Neuronal stem cell (in vitro differentiated cells): ENCODE measurements around the gene ELAVL1.

Experiments used
- DNase-seq: peaks from one replicate; pipeline ENCODE4 v3.0.0-alpha.2; 2013; ENCODE audit warnings: low spot score
- H2AFZ ChIP-seq: one replicate; pipeline ENCODE4 v1.6.1; 2013; ENCODE audit warnings: mild to moderate bottlenecking, low read length, inconsistent platforms
- H2AK5ac ChIP-seq: 2 replicates; pipeline ENCODE4 v1.6.1; 2013; ENCODE audit warnings: low read depth, mild to moderate bottlenecking, inconsistent platforms, low read length, moderate library complexity, mixed read lengths
- H2BK120ac ChIP-seq: 2 replicates; pipeline ENCODE4 v1.6.1; 2013; ENCODE audit warnings: low read depth, mild to moderate bottlenecking, inconsistent platforms, low read length, moderate library complexity, mixed read lengths
- H2BK12ac ChIP-seq: one replicate; pipeline ENCODE4 v1.6.1; 2013; ENCODE audit warnings: low read length, inconsistent platforms
- H2BK15ac ChIP-seq: 2 replicates; pipeline ENCODE4 v1.6.1; 2013; ENCODE audit warnings: mild to moderate bottlenecking, low read length, inconsistent platforms, mixed read lengths
- H2BK5ac ChIP-seq: one replicate; pipeline ENCODE4 v1.6.1; 2013; ENCODE audit warnings: inconsistent platforms, mild to moderate bottlenecking, low read length, moderate library complexity
- H3K14ac ChIP-seq: one replicate; pipeline ENCODE4 v1.6.1; 2013; ENCODE audit warnings: low read length, inconsistent platforms
- H3K18ac ChIP-seq: 2 replicates; pipeline ENCODE4 v1.6.1; 2013; ENCODE audit warnings: low read length, inconsistent platforms
- H3K23ac ChIP-seq: 2 replicates; pipeline ENCODE4 v1.6.1; 2013; ENCODE audit warnings: low read depth, mild to moderate bottlenecking, mixed read lengths, low read length, inconsistent platforms; ENCODE audit not compliant: poor library complexity
- H3K27ac ChIP-seq: replicated peaks from 3 replicates; pipeline ENCODE4 v1.5.1; 2013; ENCODE audit warnings: low read length, inconsistent platforms
- H3K27me3 ChIP-seq, 3 experiments: 2 replicates each; pipeline ENCODE4 v1.6.1; 2013; ENCODE audit warnings: low read length in 3 of 3, mild to moderate bottlenecking in 2 of 3, inconsistent platforms in 1 of 3, low read depth in 1 of 3, mixed read lengths in 1 of 3, moderate library complexity in 1 of 3; ENCODE audit not compliant: control insufficient read depth in 3 of 3, insufficient read depth in 3 of 3
- H3K36me3 ChIP-seq, 2 donors: replicated peaks in 1 of 2; 2 replicates each; pipeline ENCODE4 v1.6.1; 2013; ENCODE audit warnings: low read length in 2 of 2; ENCODE audit not compliant: control insufficient read depth in 2 of 2, insufficient read depth in 2 of 2
- H3K4ac ChIP-seq: 2 replicates; pipeline ENCODE4 v1.6.1; 2013; ENCODE audit warnings: inconsistent platforms, mild to moderate bottlenecking, low read length, moderate library complexity
- H3K4me1 ChIP-seq, 2 donors: 1 replicate in 1 of 2; 2 replicates in 1 of 2; pipeline ENCODE4 v1.6.1; 2013; ENCODE audit warnings: low read length in 2 of 2, low read depth in 1 of 2; ENCODE audit not compliant: control insufficient read depth in 2 of 2, insufficient read depth in 1 of 2
- H3K4me2 ChIP-seq: one replicate; pipeline ENCODE4 v1.6.1; 2013; ENCODE audit warnings: mild to moderate bottlenecking, low read length, inconsistent platforms; ENCODE audit not compliant: insufficient read depth, poor library complexity, severe bottlenecking
- H3K4me3 ChIP-seq, 2 donors: 2 replicates each; pipeline ENCODE4 v1.5.1; 2013; ENCODE audit warnings: low read length in 2 of 2, mild to moderate bottlenecking in 2 of 2, inconsistent platforms in 1 of 2, moderate library complexity in 1 of 2
- H3K79me1 ChIP-seq: one replicate; pipeline ENCODE4 v1.6.1; 2013; ENCODE audit warnings: low read depth, mild to moderate bottlenecking, inconsistent platforms, low read length, moderate library complexity
- H3K9ac ChIP-seq: one replicate; pipeline ENCODE4 v1.6.1; 2013; ENCODE audit warnings: mild to moderate bottlenecking, low read depth, low read length, inconsistent platforms; ENCODE audit not compliant: poor library complexity
- H3K9me3 ChIP-seq, 2 donors: replicated peaks in 1 of 2; 2 replicates each; pipeline versions ENCODE3 to v1.6.1; 2013; ENCODE audit warnings: low read length in 2 of 2, mild to moderate bottlenecking in 2 of 2, inconsistent platforms in 1 of 2, low read depth in 1 of 2, mixed read lengths in 1 of 2, moderate library complexity in 1 of 2; ENCODE audit not compliant: control insufficient read depth in 2 of 2, insufficient read depth in 1 of 2
- H4K8ac ChIP-seq: one replicate; pipeline ENCODE4 v1.6.1; 2013; ENCODE audit warnings: low read depth, mild to moderate bottlenecking, inconsistent platforms, low read length, moderate library complexity
- H4K91ac ChIP-seq: one replicate; pipeline ENCODE4 v1.6.1; 2013; ENCODE audit warnings: low read length, low read depth, mild to moderate bottlenecking, inconsistent platforms; ENCODE audit not compliant: poor library complexity
- WGBS, 2 donors: extraction: QIAGEN DNeasy Blood & Tissue Kit; methylation state at CpG; one replicate each; pipeline ENCODE4 v1.1.7; 2013; ENCODE audit warnings: missing lambda C conversion rate in 2 of 2, mixed read lengths in 1 of 2; ENCODE audit not compliant: insufficient read length in 2 of 2, insufficient replicate concordance in 1 of 2; ENCODE audit errors: extremely low coverage in 2 of 2; 5-methylcytosine and 5-hydroxymethylcytosine counted together

ELAVL1 gene

DNA sequence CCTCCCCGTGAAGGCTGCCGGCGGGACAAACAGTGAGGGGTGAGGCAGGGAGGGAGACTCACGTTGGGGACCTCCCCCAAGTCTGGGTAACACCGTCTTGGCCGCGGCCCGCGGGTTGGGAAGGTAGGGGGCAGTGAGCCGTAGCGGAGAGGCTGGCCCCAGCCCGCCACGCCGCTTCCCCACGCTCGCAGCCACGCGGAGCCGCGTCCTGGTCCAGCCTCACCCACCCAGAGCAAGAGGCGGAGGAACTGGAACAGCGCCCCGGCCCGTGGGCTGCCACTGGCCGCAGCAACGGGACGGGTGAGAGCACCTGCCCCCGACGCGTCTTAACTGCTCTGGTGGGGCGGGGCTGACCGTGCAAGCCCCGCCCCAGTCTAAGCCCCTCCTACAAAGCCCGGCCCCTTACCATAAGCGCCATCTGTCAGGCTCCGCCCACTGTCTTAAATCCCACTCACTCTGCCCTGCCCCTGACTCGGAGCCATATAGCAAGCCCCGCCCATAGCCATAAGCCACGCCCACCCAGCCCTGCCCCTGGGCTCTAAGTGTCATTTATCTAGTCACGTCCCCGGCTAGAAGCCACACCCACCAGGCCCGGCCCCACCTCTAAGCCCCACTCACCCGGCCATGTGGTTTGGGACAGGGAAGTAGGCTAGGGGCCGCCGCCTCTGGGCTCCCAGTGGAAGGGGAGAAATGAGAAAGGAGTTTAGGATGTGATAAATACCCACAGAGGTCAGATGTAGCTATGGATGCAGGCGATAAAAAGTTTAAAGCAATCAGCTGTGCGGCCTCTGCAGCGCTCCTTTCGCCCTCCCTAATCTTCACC lies 45.0 kb upstream of the ELAVL1 start:
- Histone ChIP-seq H3K14ac (peak overlapping the region; percentile 89), H3K23ac (peak overlapping the region; percentile 65), H3K79me1 (no peaks in the 10 kb centered on the region), H3K27me3 (peaks cover 0 to 7% (median 4%) of the 10 kb centered on the region in 3 experiments), H3K27ac (no peak overlapping the region), H3K4me2 (peak overlapping the region; percentile 77), H3K36me3 (no peaks in the 10 kb centered on the region), H3K18ac (peak overlapping the region; percentile 97), H2AK5ac (peak overlapping the region; percentile 94), H3K9me3 (peaks cover 0 to 3% of the 10 kb centered on the region in 2 donors), H4K8ac (no peak overlapping the region), H2AFZ (peak overlapping the region; percentile 88), H2BK15ac (peak overlapping the region; percentile 67), H4K91ac (no peak overlapping the region), H2BK120ac (no peak overlapping the region), H3K4ac (peak overlapping the region; percentile 23), H2BK5ac (peak overlapping the region; percentile 66), H2BK12ac (peak overlapping the region; percentile 99), H3K9ac (peak overlapping the region; percentile 81), H3K4me3 (peak overlapping the region in 1 of 2 donors; percentile 80), H3K4me1 (peaks cover 4 to 22% of the 10 kb centered on the region in 2 donors)
- no CpG with 5 or more reads among the region's 49 CpGs for WGBS, 2 donors
- DNase-seq: peak; percentile 98

DNA sequence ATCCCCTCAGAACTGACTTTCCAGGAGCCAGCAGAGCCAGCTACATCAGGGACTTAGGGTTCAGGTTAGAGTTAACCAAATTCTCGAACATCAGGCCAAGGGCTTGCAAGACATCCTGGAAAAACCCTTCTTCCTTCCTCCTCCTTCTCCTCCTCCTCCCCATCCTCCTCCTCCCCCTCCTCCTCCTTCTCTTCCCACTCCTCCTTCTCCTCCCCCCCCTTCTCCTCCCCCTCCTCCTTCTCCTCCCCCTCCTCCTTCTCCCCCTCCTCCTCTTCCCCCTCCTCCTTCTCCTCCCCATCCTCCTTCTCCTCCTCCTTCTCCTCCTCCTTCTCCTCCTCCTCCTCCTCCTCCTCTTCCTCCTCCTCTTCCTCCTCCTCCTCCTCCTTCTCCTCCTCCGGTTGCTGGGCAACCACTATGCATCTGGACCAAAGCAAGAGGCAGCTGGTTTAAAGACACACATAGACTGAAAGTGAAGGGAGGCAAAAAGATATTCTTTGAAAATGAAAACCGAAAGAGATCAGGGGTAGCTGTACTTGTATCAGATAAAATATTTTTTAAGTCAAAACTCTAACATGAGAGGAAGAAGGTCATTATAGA lies 41.2 kb upstream of the ELAVL1 start:
- no peak overlapping the region for H3K18ac ChIP-seq
- H2BK12ac ChIP-seq: no peak overlapping the region
- H2BK5ac ChIP-seq: no peak overlapping the region
- H3K4me3 ChIP-seq: no peak overlapping the region
- H3K4me1 ChIP-seq: peaks cover 4 to 6% of the 10 kb centered on the region in 2 donors
- H2BK120ac ChIP-seq: no peak overlapping the region
- H3K79me1 ChIP-seq: no peaks in the 10 kb centered on the region
- H2AK5ac ChIP-seq: peak overlapping the region; percentile 82
- peaks cover 0 to 3% of the 10 kb centered on the region in 2 donors for H3K9me3 ChIP-seq
- H2AFZ ChIP-seq: no peak overlapping the region
- H3K4ac ChIP-seq: no peak overlapping the region
- no peak overlapping the region for H3K9ac ChIP-seq
- no CpG with 5 or more reads among the region's 3 CpGs for WGBS, 2 donors
- H3K27me3 ChIP-seq: peaks cover 0 to 4% (median 0%) of the 10 kb centered on the region in 3 experiments
- H4K91ac ChIP-seq: no peak overlapping the region
- DNase-seq: no peak
- H3K23ac ChIP-seq: no peak overlapping the region
- no peaks in the 10 kb centered on the region for H3K36me3 ChIP-seq
- H3K14ac ChIP-seq: no peak overlapping the region
- H4K8ac ChIP-seq: no peak overlapping the region
- no peak overlapping the region for H3K4me2 ChIP-seq
- H2BK15ac ChIP-seq: no peak overlapping the region
- H3K27ac ChIP-seq: no peak overlapping the region

DNA sequence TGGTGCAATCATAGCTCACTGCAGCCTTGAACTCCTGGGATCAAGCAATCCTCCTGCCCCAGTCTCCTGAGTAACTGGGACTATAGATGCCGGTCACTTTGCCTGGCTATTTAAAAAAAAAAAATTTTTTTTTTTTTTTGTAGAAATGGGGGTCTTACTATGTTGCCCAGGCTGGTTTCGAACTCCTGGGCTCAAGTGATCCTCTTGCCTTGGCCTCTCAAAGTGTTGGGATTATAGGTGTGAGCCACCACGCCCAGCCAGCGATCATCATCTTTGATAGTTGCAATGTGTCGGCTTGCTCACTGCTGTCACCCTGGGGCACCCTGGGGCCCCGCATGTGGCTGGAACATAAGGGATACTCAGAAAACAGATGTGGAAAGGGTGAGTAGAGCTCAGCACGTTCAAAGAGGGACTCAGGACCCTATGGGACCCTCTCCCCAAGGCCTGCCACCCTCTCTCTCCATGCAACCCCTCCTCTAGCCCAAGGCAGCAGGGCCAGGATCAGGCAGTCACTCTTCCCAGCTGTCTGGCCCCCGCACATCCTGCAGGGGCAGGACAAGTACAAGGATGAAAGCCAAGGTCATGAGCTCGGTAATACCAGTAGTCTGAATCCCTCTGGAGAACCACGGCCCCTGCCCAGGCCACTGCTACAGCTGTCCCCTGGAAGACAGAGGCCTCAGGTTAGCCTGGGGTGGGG lies 40.6 kb upstream of the ELAVL1 start:
- Histone ChIP-seq H4K8ac (no peak overlapping the region), H3K18ac (peak overlapping the region; percentile 1), H2BK15ac (no peak overlapping the region), H2BK120ac (no peak overlapping the region), H2AFZ (no peak overlapping the region), H3K27me3 (peaks cover 0 to 4% (median 0%) of the 10 kb centered on the region in 3 experiments), H3K4me3 (no peak overlapping the region), H3K23ac (no peak overlapping the region), H3K36me3 (no peaks in the 10 kb centered on the region), H3K27ac (no peak overlapping the region), H2BK12ac (no peak overlapping the region), H4K91ac (no peak overlapping the region), H3K14ac (no peak overlapping the region), H2BK5ac (no peak overlapping the region), H3K79me1 (no peaks in the 10 kb centered on the region), H3K9me3 (peaks cover 0 to 3% of the 10 kb centered on the region in 2 donors), H2AK5ac (peak overlapping the region; percentile 82), H3K9ac (no peak overlapping the region), H3K4ac (no peak overlapping the region), H3K4me1 (peaks cover 4 to 7% of the 10 kb centered on the region in 2 donors), H3K4me2 (no peak overlapping the region)
- no CpG with 5 or more reads among the region's 10 CpGs for WGBS, 2 donors
- no peak for DNase-seq

DNA sequence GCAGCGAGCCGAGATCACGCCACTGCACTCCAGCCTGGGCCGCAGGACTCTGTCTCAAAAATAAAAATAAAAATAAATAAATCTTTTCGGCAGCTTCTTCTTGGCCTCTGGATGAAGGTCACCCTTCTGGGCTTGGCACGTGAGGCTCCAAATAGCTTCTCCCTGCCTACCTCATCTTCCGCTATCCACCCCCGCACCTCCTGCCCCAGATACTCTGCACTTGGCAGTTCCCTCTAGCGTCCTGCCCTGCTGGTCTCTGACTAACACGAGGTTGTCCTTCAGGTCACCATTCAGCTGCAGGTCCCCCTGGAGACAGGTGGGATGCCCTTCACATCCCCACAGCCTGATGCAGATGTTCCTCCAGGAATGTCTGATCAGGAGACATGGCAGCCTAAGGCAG lies 38.6 kb upstream of the ELAVL1 start:
- Histone ChIP-seq H2AK5ac (peak overlapping the region; percentile 86), H2BK5ac (no peak overlapping the region), H3K9me3 (no peaks in the 10 kb centered on the region), H3K4ac (no peak overlapping the region), H3K4me1 (peaks cover 0 to 1% of the 10 kb centered on the region in 2 donors), H4K8ac (no peak overlapping the region), H2BK120ac (no peak overlapping the region), H3K14ac (no peak overlapping the region), H3K79me1 (no peaks in the 10 kb centered on the region), H3K9ac (no peak overlapping the region), H3K27ac (no peak overlapping the region), H3K4me3 (no peak overlapping the region), H3K18ac (no peak overlapping the region), H2BK12ac (no peak overlapping the region), H3K4me2 (no peak overlapping the region), H2BK15ac (no peak overlapping the region), H3K36me3 (no peaks in the 10 kb centered on the region), H2AFZ (no peak overlapping the region), H3K23ac (no peak overlapping the region), H4K91ac (no peak overlapping the region), H3K27me3 (no peaks in the 10 kb centered on the region)
- no CpG with 5 or more reads among the region's 10 CpGs for WGBS, 2 donors
- DNase-seq: no peak
